Neural crest cell (in vitro differentiated cells): ENCODE results near the gene LRRK1. TPM values are rescaled to one million over a fixed set of nuclear protein-coding genes. Genes with fewer than 3 reads are reported as not detected.

Experiments used
- DNase-seq: peaks from one replicate; pipeline ENCODE4 v3.0.0; 2021; ENCODE audit warnings: low read depth, mixed read lengths, low spot score
- H3K27ac Mint-ChIP-seq: one replicate; pipeline ENCODE4 v1.8.0; 2021; ENCODE audit warnings: mild to moderate bottlenecking, mixed read lengths; ENCODE audit not compliant: unreplicated experiment
- H3K27me3 Mint-ChIP-seq: 2 replicates; pipeline ENCODE4 v1.8.0; 2021; ENCODE audit warnings: low read depth, mild to moderate bottlenecking, mixed read lengths
- H3K36me3 Mint-ChIP-seq: 2 replicates; pipeline ENCODE4 v1.8.0; 2021; ENCODE audit warnings: low read depth, mild to moderate bottlenecking, mixed read lengths
- H3K4me1 Mint-ChIP-seq: 2 replicates; pipeline ENCODE4 v1.8.0; 2021; ENCODE audit warnings: mixed read lengths
- H3K4me3 Mint-ChIP-seq: one replicate; pipeline ENCODE4 v1.8.0; 2021; ENCODE audit warnings: mild to moderate bottlenecking, mixed read lengths
- H3K9me3 Mint-ChIP-seq: 2 replicates; pipeline ENCODE4 v1.8.0; 2021; ENCODE audit warnings: mixed read lengths
- CTCF ChIP-seq: fragments of 200-600 bp; sonication (generic); conservative IDR thresholded peaks from 2 replicates; pipeline ENCODE4 v1.5.0; 2021; ENCODE audit warnings: antibody characterized with exemption, mild to moderate bottlenecking
- total RNA-seq: library from RNA; stranded (reverse); gene quantifications from 2 replicates; pipeline ENCODE4 v1.2.1, GENCODE V29; 2021

LRRK1 gene
- total RNA-seq, 1 donor from 2014 or later = 1.7 TPM

- Mint-ChIP-seq H3K4me1 (no peaks in the 10 kb centered on the region), H3K27ac (no peak overlapping the region), H3K27me3 (peaks cover 6% of the 10 kb centered on the region), H3K4me3 (no peak overlapping the region), H3K36me3 (peaks cover 6% of the 10 kb centered on the region), H3K9me3 (peaks cover 2% of the 10 kb centered on the region)
- DNase-seq = no peak
- no peak for TF ChIP-seq CTCF
Measured at GRCh38 chr15:100908466-100908865, 10.7 kb upstream of the LRRK1 start.

- H3K27ac Mint-ChIP-seq = no peak overlapping the region
- H3K36me3 Mint-ChIP-seq = peaks cover 7% of the 10 kb centered on the region
- DNase-seq = no peak
Measured at GRCh38 chr15:100909565-100909964, 9.6 kb upstream of the LRRK1 start.

GRCh38 chr15:100909989-100910955, 8.9 kb upstream of the LRRK1 start:
- peak overlapping the region; percentile 62 for H3K27ac Mint-ChIP-seq
- no peak for DNase-seq

More at GRCh38 chr15:100909565-100909964, 9.6 kb upstream of the LRRK1 start:
- H3K4me3 Mint-ChIP-seq = no peak overlapping the region
- H3K4me1 Mint-ChIP-seq = peaks cover 6% of the 10 kb centered on the region
- TF ChIP-seq CTCF = no peak
- peaks cover 7% of the 10 kb centered on the region for H3K9me3 Mint-ChIP-seq
- peaks cover 14% of the 10 kb centered on the region for H3K27me3 Mint-ChIP-seq

GRCh38 chr15:100911086-100911485, 8.1 kb upstream of the LRRK1 start:
- H3K4me3 Mint-ChIP-seq = no peak overlapping the region
- no peak for DNase-seq
- no peak for TF ChIP-seq CTCF
- H3K27ac Mint-ChIP-seq = no peak overlapping the region
- peaks cover 7% of the 10 kb centered on the region for H3K9me3 Mint-ChIP-seq
- peaks cover 7% of the 10 kb centered on the region for H3K36me3 Mint-ChIP-seq
- peaks cover 8% of the 10 kb centered on the region for H3K4me1 Mint-ChIP-seq
- peaks cover 25% of the 10 kb centered on the region for H3K27me3 Mint-ChIP-seq

More at GRCh38 chr15:100909989-100910955, 8.9 kb upstream of the LRRK1 start:
- Mint-ChIP-seq H3K27me3 (peaks cover 21% of the 10 kb centered on the region), H3K36me3 (peaks cover 7% of the 10 kb centered on the region), H3K4me3 (no peak overlapping the region), H3K9me3 (peaks cover 7% of the 10 kb centered on the region), H3K4me1 (peaks cover 8% of the 10 kb centered on the region)
- peak; percentile 44 for TF ChIP-seq CTCF

GRCh38 chr15:100913961-100914360, 5.2 kb upstream of the LRRK1 start:
- no peak for DNase-seq
- peaks cover 7% of the 10 kb centered on the region for H3K36me3 Mint-ChIP-seq
- peaks cover 7% of the 10 kb centered on the region for H3K9me3 Mint-ChIP-seq
- peaks cover 14% of the 10 kb centered on the region for H3K4me1 Mint-ChIP-seq
- no peak overlapping the region for H3K4me3 Mint-ChIP-seq
- peaks cover 50% of the 10 kb centered on the region for H3K27me3 Mint-ChIP-seq
- H3K27ac Mint-ChIP-seq = no peak overlapping the region
- TF ChIP-seq CTCF = no peak
